OCI-LY7 (cell line): ENCODE data around the gene FOLR1.

ENCODE experiments used
- CTCF ChIP-seq: fragments of 200-600 bp; sonication (generic); conservative IDR thresholded peaks from 2 replicates; pipeline ENCODE4 v1.5.1; 2014; ENCODE audit warnings: mild to moderate bottlenecking, antibody characterized with exemption, low read length, moderate library complexity, mixed read lengths
- EZH2phosphoT487 ChIP-seq: fragments of 200-600 bp; sonication (generic); IDR thresholded peaks from 2 replicates; pipeline ENCODE4 v1.6.1; 2018; ENCODE audit warnings: low read depth, borderline replicate concordance, mild to moderate bottlenecking, mixed run types, antibody characterized with exemption, low read length, moderate library complexity, mixed read lengths

DNA sequence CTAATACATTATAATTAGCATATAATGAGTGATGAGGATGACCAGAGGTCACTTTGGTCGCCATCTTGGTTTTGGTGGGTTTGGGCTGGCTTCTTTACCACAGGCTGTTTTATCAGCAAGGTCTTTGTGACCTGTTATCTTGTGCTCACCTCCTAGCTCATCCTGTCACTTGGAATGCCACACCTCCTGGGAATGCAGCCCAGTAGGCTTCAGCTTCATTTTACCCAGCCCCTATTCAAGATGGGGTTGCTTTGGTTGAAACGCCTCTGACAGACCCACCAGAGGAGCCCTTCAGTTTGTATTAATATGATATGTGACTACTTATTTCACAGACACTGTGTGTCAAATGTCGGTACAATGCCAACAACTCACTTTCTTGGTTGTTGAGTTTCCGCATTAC, 36.2 kb upstream of the FOLR1 start:
- TF ChIP-seq CTCF (no peak), EZH2phosphoT487 (no peak)
